ENCODE results near the gene HOXB8.
A peak's percentile ranks its signal among the peaks of the same experiment; 100 is the strongest.

The HOXB8 gene

GRCh38 chr17:48588074-48588415 is 27.0 kb downstream of the HOXB8 start:
- no peak for FAIRE-seq
- no peak for DNase-seq (ENCODE audit: extremely low spot score, insufficient read length, low read depth)

- no peak for FAIRE-seq
- no peak for DNase-seq (ENCODE audit: extremely low spot score, insufficient read length, low read depth)
These were observed 27.6 kb downstream of the HOXB8 start for GRCh38 chr17:48587276-48588073.

DNA sequence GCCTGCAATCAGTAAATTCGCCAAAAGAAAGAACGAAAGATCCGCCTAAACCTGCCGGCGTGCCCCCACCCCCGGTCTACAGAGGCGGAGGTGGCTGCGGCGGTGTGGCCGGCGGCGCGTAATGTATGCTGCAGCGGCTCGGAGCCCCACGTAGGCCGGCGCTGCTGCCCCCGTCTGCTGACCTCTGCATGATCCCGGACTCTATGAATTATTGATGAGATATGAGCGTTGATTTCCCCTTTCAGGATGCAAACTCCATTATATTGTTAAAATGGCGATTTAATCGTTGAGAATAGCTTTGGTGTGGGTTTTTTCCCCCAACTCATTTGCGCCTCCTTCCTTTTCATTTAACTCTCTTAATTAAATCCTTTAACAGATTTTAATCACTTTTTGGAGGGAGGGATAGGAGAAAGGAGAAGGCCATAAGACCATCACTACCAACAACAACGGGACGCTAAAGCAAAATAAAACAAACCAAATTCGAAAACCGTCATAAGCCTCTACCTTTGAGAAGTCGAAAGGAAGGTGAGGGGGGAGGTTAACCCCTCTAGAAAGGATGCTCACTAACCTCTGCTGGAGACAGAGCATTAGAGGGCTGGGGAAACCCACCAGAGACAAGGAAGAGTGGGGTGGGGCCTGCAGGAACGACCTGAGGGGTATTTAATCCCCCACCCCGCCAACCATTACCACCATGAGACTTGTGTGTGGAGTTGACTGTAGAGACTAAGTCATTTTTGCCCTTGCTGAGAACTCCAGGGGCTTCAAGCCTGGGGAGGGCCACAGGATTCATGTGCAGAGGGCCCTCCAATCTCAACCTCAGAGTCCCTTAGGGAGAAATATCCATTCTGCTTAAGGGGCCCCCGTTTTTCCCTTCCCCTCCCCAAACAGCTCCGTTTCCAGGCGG is 28.5 kb downstream of the HOXB8 start:
- FAIRE-seq = no peak
- DNase-seq (ENCODE audit: extremely low spot score, insufficient read length, low read depth) = no peak

- FAIRE-seq (no peak), DNase-seq (ENCODE audit: extremely low spot score, insufficient read length, low read depth) (no peak)
These were observed 30.8 kb downstream of the HOXB8 start for GRCh38 chr17:48584223-48584741.

- DNase-seq (ENCODE audit: extremely low spot score, insufficient read length, low read depth) (no peak), FAIRE-seq (no peak)
These were observed 31.3 kb downstream of the HOXB8 start for GRCh38 chr17:48583708-48584222.

DNA sequence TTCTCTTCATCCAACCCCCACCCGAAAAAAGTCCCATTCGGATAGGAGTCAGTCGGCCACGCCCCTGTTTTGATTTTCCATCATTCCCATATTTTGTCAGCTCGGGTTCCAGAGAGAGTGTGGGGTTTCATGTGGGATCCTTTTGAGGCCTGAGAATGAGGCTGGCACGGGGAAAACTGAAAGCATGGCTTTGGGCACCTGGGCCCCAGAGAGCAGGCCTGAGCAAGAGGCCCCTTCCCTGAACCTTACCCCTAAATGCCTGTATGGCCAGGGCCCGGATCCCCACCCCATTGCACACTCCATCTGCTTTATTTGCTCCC is 32.4 kb downstream of the HOXB8 start:
- FAIRE-seq (no peak), DNase-seq (ENCODE audit: extremely low spot score, insufficient read length, low read depth) (no peak)

- no peak for DNase-seq (ENCODE audit: extremely low spot score, insufficient read length, low read depth)
- peak; percentile 56 for FAIRE-seq
These were observed 35.1 kb downstream of the HOXB8 start for GRCh38 chr17:48579760-48580554.

DNA sequence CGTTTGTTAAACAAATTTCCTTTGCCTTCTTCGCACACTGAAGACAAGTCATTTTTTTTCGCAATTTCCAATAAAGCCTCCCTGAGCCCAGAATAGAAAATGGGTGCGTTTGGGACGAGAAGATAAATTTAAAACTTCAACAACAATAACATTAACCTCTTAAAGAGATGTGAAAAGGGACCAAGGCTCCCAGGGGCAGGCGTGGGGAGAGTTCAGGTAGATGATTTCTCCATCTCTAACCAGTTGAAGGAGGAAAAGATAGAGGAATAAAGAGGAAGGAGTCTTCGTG is 35.7 kb downstream of the HOXB8 start:
- FAIRE-seq (no peak), DNase-seq (ENCODE audit: extremely low spot score, insufficient read length, low read depth) (no peak)

- no peak for DNase-seq (ENCODE audit: extremely low spot score, insufficient read length, low read depth)
- peak; percentile 71 for FAIRE-seq
These were observed 36.2 kb downstream of the HOXB8 start for GRCh38 chr17:48578616-48579470.

DNA sequence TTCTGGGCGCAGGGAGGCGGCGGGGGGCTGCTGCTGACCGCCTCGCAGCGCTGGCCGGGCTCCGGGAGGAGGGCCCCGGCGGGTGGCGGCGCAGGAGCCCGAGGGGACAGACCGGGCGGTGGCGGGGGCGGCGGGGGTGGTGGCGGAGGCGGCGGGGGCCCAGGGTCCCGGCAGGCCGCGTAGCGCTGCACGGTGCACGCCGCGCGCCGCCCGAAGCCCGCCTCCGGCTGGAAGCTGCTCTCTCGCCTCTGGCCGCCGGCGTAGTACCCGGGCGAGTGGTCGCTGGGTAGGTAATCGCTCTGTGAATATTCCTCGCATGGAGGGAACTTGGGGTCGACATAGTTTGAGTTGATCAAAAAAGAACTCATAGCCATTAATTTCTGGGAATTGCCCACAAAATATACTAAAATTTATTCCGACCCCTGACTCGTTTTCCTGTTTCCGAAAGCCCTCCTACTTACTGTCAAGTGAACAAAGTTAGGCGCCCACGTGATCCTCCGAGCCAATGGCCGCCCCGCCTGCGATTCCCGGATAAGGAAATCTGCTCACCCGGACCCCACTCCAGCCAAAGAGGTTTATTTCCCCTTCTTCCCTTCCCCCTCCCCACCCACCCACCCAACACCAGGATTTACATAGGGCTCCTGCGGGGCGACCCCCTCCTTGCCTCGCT is 37.0 kb downstream of the HOXB8 start, which contains the start of gene HOXB4:
Gene HOXB4, minus strand, starts transcription at position 405 of the 670 bp plus-strand sequence. Its CDS starts 31 bp downstream, at position 374.
- no peak for DNase-seq (ENCODE audit: extremely low spot score, insufficient read length, low read depth)
- FAIRE-seq = peak; percentile 89

DNA sequence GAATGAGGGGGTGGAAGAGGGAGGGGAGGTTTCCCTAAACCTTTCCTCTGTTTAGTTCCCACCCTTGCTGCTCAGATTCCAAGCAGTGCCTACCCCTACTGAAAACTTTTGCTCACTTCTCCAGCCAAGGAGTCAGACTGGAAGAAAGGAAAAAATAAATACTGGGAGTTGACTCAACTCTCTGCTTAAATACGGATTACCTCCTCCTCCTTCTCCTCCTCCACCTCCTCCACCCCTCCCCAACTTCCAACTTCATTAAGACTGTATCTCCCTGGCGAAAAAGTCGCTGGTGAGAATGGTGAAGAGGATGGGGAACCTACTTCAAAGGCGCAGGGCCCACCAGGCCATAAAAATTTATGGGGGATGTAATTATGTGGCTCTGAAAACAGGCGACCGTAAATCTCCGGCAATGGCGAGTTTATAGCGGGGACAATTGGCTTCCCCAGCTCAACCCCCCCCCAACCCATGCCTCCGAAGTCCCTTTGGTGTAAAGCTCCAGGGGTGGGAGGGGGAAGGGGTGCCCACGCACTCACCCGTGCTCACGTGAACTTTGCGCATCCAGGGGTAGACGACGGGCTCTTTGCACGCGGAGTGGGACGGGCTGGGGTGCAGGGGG is 37.7 kb downstream of the HOXB8 start:
- peak; percentile 26 for FAIRE-seq

GRCh38 chr17:48576479-48577309 is 38.4 kb downstream of the HOXB8 start:
- DNase-seq (ENCODE audit: extremely low spot score, insufficient read length, low read depth) = no peak
- FAIRE-seq = no peak

More for the DNA sequence above, 37.7 kb downstream of the HOXB8 start:
- DNase-seq (ENCODE audit: extremely low spot score, insufficient read length, low read depth) = no peak

GRCh38 chr17:48575673-48576478 is 39.2 kb downstream of the HOXB8 start:
- no peak for DNase-seq (ENCODE audit: extremely low spot score, insufficient read length, low read depth)
- peak; percentile 60 for FAIRE-seq

- DNase-seq (ENCODE audit: extremely low spot score, insufficient read length, low read depth) = no peak
- no peak for FAIRE-seq
These were observed 40.0 kb downstream of the HOXB8 start for GRCh38 chr17:48575066-48575582.

GRCh38 chr17:48574505-48575065 is 40.5 kb downstream of the HOXB8 start:
- FAIRE-seq (no peak), DNase-seq (ENCODE audit: extremely low spot score, insufficient read length, low read depth) (no peak)

DNA sequence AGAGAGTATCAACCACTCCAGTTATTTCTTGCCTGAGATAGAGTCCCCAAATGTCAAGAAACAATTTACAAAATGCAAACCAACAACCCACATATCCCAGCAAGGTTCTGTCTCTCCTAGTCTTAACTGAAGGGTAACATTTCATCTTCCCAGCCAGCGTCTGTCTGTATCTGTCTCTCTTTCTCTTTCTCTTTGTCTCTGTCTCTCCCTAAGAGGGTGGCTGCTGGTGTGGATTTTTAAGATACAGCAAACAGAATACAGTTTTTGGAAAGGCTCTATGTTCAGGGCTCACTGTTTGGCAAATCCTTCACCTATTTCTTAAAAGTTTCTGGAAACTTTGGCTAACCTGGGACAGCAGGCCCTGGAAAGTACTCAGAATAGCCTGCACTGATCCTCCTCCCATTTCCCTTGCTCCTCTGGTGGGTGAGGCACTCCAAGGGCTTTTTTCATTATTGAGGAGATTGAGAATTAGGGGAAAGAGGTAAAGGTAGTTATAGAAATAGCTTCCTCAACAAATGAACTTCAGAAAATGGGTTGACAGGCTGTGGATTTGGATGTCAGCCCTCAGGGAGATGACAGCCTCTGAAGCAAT is 43.2 kb downstream of the HOXB8 start:
- DNase-seq (ENCODE audit: extremely low spot score, insufficient read length, low read depth) = no peak
- no peak for FAIRE-seq
